HG02981 (cell line): ENCODE measurements around the gene HINFP.
"Not testable (repeated sequence)": the region's sequence is repeated elsewhere in the genome, so short reads cannot be mapped to it uniquely, and the experiment has no call there.

Experiments
- ATAC-seq: cut with Tn5 transposase; IDR thresholded peaks from one replicate; pipeline ENCODE4 v1.9.1; 2021; ENCODE audit warnings: mild to moderate bottlenecking, moderate library complexity; ENCODE audit not compliant: unreplicated experiment

The HINFP gene

DNA sequence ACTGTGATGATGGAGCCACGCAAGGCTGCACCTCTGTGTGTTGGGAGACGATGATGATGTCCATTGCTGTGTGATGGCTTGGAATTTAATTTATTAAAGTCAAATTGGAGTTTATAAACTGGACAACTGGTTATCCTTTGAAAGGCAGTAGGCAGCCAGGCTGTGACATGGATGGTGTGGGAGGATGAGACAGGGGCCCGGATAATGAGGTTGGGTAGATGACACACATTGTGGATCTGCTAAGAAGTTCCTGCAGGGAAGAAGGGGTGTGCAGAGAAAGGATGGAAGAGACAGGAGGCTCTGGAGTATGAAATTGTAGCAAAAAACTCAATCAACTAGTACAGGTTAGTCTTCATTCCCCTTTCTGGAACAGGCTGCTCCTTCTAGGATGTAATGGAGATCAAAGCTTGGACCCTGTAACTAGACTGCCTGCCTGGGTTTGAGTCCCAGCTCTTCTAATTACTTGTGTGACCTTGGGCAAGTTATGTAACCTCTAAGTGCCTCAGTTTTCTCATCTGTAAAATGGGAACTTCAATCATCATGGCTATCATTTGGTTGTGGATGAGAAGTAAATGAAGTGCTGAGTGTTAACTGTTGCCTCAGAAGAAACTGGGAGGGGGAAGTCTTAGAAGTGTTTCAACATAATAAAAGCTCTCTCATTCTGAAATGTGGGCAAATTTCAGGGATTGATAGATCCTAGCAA, 4.2 kb upstream of the HINFP start:
- ATAC-seq: no peak

DNA sequence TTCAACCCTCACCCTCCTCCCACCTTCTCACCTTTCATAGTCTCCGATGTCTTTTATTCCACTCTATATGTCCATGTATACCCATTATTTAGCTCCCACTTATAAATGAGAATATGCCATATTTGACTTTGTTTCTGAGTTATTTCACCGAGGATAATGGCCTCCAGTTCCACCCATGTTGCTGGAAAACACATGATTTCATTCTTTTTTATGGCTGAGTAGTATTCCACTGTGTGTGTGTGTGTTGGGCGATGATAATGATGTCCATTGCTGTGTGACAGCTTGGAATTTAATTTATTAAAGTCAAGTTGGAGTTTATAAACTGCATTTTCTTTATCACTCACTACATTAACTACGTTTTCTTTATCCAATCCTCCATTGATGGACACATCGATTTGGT, 3.2 kb upstream of the HINFP start:
- ATAC-seq: no peak

DNA sequence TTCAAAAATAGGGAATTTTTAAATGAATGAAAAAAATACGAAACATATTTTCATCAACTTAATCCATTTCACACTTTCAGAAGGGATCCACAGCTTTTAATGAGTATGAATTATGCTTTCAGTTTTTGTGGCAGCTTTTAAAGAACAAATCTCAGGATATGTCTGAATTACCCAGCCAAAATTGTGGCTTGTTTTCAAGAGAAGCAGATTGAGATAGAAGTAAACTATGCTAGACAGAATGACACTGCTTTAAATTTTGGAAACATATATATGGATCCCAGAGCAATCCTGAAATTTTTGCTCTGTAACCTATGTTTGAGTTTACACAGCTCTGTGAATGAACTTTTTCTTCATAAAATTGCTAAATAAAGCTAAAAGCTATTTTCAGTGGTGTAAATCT, 2.4 kb upstream of the HINFP start:
- no peak for ATAC-seq

DNA sequence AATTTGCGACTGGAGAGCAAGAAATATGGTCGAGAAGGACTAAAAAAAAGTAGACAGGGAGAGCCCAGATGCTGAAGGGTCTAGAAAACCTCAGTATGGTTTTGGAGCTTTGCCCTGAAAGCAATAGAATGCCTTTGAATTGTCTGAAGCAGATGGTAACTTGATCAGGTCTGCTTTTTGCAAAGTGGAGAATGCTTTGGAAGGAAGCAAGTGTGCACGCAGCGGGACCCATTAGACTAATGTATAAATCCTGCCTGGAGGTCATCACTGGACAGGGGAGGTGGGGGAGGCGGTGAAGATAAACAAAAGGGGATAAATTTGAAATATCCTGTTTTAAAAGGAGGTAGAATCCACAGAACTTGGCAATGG, 757 bp upstream of the HINFP start:
- ATAC-seq: no peak

DNA sequence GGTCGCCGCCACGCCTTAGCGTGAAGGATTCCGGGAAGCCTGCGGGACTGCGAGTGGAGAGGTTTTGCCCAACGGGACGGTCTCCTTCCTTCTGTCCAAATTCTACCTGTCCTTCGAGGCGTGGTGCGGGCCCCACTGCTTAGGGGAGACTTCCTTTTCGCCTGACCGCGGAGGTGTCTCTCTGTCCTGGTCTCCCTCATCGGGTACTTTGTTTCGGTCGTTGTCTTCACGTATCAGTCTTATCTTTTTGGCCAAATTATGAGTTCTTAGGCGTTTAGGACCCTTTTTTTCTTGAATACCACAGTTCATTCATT, 388 bp downstream of the HINFP start:
- ATAC-seq: no peak

DNA sequence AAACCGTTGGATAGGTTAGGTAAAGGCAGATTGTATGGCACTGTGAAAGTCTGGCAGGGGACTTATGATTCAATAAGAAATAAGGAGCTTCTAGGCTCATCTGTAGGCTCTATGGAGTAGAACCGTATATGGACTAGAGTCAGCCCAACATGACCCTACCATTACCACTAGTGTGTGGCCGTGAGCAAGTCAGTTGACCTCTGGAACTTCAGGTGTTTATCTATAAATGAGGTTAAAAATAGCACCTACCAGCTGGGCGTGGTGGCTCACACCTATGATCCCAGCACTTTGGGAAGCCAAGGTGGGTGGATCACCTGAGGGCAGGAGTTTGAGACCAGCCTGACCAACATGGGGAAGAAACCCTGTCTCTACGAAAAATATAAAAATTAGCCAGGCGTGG, 4.4 kb downstream of the HINFP start:
- ATAC-seq: no peak

DNA sequence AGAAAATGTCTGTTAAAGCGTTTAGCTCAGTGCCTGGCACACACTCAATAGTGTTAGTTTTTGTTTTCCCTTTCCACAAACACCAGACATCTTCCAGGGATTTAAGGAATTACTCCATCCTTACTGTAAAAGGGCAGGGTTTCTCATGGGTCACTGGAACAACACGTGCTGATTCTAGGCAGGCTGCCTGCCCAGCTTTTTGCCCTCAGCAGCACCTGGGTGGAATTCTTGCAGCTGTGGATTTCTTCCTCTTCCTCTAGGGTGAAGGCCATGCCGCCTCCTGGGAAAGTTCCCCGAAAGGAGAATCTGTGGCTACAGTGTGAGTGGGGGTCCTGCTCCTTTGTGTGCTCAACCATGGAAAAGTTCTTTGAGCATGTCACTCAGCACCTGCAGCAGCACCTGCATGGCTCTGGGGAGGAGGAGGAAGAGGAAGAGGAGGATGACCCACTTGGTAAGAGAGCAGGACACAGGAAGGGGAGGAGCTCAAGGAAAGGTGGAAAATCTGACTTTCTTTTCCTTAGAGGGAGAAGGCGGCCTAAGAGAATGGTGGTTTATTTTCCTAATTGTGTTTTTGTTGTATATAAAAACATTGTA, 5.4 kb downstream of the HINFP start:
- ATAC-seq: no peak

DNA sequence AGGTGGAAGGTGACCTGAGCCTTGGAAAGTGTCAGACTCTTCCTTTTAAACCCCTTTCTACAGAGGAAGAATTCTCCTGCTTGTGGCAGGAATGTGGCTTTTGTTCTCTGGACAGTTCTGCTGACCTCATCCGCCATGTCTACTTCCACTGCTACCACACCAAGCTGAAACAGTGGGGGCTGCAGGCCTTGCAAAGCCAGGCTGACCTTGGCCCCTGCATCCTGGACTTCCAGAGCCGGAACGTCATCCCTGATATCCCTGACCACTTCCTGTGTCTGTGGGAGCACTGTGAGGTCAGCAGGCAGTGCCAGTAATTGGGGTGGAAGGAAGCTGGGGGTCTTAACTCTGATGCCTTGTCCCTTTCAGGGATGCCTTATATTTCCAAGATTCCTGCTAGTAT, 9.3 kb downstream of the HINFP start:
- no peak for ATAC-seq

DNA sequence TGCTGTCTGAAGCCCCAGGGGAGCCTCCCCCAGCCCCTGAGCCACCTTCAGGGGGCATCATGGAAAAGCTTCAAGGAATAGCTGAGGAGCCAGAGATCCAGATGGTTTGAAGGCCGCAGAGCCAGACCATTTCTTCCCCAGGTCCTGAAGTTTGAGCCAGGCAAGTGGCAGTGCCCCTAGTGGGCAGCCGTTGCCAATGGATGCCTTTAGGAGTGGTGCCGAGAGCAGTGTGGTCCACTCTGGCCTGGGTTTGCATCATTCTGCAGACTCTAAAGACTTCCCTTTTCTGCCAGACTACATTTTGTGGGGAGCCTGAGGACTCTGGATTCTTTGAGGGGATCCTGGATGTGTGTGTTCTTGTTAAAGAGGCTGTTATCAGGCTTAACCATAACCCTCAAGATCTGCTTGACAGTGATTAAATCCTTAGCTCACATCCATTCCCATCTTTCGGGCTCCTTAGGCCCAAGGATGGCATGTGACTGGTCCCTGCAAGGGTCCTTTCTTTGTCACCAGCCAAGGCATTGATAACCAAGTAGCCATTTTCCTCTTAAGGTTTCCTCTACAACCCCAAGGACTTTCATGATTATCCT, 13.1 kb downstream of the HINFP start:
- ATAC-seq: no peak

DNA sequence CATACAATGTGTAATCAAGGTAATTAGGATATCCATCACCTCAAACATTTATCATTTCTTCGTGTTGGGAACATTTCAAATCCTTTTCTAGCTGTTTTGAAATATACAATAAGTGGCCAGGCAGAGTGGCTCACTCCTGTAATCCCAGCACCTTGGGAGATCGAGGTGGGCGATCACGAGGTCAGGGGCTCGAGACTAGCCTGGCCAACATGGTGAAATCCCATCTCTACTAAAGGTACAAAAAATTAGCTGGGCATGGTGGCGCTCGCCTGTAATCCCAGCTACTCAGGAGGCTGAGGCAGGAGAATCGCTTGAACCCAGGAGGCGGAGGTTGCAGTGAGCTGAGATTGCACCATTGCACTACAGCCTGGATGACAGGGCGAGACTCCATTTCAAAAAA, 17.9 kb downstream of the HINFP start:
- not testable (repeated sequence) for ATAC-seq

DNA sequence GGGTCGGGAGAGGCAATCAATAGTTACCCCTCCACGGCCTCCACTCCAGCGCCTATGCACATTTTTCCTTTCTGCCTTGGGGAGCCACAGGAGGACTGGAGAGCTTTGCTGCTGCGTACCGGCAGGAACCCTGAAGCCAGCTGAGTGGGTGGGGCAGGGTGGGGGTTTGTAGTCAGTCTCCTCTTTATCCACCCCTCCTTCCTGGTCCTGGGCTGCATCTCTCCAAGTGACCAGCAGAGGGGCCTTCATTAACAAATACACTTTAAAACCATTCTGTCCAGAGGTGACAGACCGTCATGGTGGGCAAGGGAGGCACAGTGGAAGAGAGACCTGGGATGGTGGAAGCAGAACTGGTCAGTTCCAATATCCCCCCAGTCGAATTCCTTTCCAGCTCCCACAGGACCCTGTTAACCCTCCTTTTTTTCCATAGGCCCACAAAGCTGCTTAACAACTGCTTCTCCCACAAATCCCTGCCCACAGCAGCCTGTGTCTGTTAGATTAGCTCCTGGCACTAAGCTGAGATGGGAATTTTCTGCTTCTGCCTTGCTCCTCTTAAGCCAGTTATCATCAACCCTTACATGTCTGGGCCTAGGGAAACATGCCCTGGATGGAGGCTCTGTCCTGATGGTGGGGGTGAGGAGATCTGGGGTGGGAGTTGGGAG, 23.6 kb downstream of the HINFP start:
- peak; percentile 60 for ATAC-seq

DNA sequence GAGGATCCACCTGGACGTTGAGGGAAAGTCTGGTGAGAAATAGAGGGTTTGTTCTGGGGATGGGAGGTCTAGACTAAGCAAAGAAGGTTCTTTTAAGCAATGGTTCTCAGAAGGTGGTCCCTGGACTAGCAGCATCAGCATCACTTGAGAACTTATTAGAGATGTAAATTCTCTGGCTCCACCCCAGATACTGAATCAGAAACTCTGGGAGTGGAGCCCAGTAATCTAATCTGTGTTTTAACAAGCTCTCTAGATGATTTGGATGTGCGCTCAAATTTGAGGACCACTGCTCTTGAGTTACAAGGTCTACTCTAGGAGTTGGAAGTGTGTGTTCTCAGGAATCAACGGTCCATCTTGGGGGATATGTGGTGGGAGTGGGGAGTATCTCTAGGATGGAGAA, 24.2 kb downstream of the HINFP start:
- ATAC-seq: no peak

DNA sequence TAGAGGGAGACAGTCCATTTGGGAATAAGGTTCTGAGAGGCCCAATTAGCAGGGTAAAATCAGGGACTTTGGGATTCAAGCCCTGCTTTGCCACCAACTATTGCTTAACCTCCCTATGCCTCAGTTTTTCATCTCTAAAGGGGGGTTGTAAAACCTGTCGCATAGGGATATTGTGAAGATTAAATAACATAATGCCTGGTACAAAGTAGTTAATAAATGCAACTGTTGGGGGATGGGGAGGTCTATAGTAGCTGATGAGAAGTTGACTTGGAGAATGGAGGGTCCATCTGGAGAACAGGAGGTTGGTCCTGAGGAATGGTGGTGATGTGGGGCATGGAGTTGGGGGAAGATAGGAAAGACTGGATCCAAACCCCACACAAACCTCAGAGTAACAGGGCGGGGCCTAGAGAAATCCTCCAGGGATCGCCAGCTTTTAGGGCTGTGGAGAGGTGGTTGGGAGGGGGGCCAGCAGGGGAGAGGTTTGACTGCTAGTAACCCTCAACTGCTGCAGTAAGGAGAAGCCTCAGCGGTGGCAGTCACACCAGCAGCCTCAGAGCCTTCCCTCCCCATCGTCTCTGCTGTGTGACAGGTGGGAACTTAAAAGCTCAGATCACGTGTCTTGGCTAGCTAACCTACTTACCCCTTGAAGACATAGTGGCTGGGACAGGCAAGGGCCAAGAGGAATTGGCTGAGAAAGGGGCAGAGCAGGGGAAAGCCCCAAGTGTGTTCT, 26.4 kb downstream of the HINFP start:
- no peak for ATAC-seq

DNA sequence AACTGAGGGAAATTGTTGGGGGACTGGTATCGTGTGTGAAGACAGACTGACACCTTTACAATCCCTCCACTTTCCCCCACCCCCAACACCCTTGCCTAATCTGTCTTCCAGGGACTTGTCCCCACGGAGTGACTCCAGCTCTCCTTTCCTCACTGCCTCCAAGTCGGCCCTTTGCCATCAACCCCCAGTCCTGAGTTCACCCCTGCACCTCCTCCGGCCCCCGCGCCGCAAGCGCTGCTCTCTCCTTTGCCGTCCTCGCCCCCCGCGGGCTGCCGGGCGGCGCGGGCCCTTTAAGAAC, 27.3 kb downstream of the HINFP start:
- no peak for ATAC-seq

DNA sequence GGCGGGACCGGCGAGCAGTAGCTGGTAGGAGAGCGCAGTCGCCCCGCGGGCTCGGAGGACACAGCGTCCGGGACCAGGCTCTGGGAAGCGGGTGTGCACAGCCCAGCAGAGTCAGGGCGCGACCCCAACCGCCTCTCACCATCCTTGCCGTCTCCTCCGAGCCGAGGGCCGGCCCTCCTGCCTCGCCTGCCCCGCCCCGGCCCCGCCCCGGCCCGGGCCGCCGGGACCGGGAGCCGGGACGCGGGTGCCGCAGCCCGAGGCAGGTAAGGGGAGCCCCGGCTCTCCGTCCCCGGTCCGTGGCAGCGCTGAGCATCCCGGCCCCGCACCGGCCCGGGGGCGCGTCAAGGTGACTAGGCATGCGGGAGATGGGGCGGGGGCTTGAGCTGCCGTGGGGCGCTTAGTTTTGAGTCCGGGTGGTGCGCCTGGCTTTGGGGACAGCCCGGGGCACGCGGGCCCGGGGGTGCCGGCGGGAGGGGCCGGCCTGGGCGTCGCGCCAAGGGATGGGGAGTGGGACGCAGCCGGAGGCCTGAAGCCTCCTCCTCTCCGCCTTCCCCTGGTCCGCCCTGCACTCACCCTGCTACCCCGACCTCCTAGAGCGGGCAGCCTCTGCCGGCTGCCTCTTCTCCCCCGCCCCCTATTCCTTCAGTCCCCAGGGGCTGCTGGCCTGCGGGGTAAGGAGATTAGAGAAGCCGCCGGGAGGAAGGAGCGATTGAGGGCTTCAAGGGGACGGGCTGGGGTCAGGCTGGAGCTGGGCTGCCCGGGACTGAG, 27.8 kb downstream of the HINFP start, which contains the start of gene ABCG4:
TSS of gene ABCG4 (plus strand) at position 35 of the 768 bp plus-strand sequence. CDS start 914 bp downstream, outside the sequence.
- ATAC-seq: no peak

DNA sequence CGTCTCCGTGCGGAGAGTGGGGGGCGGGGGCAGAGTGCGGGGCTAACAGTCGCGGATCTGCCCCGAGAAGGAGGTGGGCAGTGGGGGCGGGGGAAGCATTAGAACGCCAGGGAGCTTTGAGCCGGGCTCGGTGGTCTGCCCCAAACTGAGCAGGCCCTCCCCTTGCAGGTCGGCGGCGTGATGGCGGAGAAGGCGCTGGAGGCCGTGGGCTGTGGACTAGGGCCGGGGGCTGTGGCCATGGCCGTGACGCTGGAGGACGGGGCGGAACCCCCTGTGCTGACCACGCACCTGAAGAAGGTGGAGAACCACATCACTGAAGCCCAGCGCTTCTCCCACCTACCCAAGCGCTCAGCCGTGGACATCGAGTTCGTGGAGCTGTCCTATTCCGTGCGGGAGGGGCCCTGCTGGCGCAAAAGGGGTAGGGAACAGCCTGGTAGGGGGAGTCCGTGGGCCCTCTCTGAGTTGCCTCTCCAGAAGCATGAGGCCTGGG, 28.5 kb downstream of the HINFP start:
- ATAC-seq: no peak

DNA sequence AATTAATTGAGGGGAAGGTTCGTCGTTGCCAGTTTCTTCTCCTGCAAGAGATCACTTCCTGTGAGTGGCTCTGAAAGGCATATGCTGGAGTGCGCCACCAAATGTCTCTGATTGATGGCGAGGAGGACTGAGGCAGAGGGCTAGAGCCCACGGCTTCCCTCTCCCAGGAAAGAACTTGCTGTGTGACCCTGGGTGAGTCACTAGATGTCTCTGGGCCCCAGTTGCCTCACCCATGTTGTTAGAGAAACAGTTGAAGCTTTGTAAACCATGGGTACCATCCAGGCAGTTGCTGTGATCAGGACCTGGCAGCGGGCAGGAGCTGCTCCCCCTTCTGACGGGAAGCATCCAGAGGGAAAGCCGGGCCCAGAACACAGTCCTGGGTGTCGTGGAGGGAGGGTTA, 30.7 kb downstream of the HINFP start:
- ATAC-seq: no peak

DNA sequence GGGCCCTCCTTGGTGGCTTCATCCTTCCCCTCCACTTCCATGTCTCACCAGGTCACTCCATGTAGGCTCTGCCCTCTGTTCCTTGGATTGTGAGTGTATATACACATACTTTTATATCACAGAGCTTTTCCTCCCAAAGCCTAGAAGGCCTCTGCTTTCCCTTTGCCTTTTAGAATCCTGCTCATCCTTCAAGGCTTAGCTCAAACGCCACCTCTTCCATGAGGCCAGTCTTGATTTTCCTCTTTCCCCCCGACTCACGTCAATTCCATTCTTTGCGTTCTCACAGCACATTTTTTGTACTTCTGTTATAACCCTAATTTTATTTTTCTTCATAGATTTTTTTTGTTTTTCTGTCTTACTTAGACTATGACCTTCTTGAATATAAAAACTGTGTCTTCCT, 31.2 kb downstream of the HINFP start:
- no peak for ATAC-seq

DNA sequence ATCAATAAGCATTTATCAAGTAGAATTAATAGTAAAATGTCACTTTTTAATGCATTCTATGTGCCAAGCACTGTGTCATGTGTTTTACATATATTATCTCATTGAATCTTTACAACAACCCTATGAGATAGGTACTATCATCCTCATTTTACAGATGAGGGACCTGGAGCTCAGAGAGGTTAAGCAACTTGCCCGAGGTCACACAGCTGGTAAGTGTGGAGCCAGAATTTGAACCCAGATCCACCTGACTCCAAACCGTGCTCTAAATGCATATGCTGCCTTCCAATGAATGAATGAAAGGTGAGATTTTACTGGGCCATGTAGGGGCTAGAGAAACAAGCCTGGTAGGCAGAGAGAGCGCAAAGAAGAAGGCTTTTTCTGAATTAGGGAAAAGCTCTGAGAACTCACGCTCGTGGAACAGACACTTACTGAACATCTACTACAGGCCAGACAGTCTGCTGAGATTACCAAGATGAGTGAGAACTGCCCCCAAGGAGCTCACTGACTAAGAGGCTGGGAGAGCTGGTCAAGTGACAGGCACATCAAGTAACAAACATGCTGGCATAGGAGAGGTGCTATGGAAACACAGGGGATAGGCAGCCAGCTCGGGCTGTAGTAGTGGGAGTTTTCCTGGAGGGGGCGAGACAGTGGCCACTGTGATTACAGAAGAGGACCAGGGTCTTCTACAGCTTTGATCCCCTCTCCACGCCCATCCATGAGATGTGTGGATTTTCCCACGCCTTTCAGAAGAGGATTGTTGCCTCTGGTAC, 31.9 kb downstream of the HINFP start:
- no peak for ATAC-seq

DNA sequence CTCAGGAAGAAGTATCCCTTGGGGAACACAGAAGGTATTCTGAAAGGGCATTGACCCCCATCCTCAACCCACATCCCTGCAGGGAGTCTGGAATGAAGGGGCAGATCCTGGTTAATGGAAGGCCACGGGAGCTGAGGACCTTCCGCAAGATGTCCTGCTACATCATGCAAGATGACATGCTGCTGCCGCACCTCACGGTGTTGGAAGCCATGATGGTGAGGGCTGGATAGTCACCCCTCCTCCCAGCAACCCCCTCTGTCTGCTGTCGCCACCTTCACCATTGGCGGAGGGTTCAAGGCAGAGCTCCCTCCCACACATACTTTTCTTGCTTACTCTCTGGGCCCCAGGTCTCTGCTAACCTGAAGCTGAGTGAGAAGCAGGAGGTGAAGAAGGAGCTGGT, 32.8 kb downstream of the HINFP start:
- ATAC-seq: no peak
